ENCODE data around the gene TEX19. TPM values are rescaled to one million over a fixed set of nuclear protein-coding genes. Genes with fewer than 3 reads are reported as not detected.

The TEX19 gene
- total and polyA plus RNA-seq, 2 of the 4 experiments (the other 2 are of a cell fraction), result under 0.01 to 0.03 TPM

GRCh38 chr17:82348434-82348833 lies 10.6 kb upstream of the TEX19 start:
- in situ Hi-C loops (cut with MboI; ENCODE audit: low sequenced_read_pairs), result no loop called here
- no peak for DNase-seq
- no peaks in the 10 kb centered on the region; the same call in 1 of the 2 replicates for H3K4me1 ChIP-seq (ENCODE audit: control insufficient read depth, insufficient read depth, low read length)

More at GRCh38 chr17:82348434-82348833, 10.6 kb upstream of the TEX19 start:
- Histone ChIP-seq H3K27ac (ENCODE audit: insufficient read depth, low read length) (no peak overlapping the region), H2BK5ac (ENCODE audit: low read depth, low read length, poor library complexity, severe bottlenecking) (no peak overlapping the region), H4K5ac (ENCODE audit: low read depth, low read length) (no peak overlapping the region), H2BK15ac (ENCODE audit: low read depth, low read length) (no peak overlapping the region), H3K27me3 (ENCODE audit: control insufficient read depth, insufficient read depth, low read length) (peaks cover 18% of the 10 kb centered on the region), H4K8ac (ENCODE audit: low read depth in 2 of 2, low read length in 2 of 2) (no peak overlapping the region), H4K91ac (ENCODE audit: insufficient read depth, low read depth, low read length) (no peak overlapping the region), H3K9me3 (ENCODE audit: control insufficient read depth, insufficient read depth, low read length) (no peaks in the 10 kb centered on the region), H2BK120ac (ENCODE audit: low read depth, low read length) (no peak overlapping the region), H4K20me1 (ENCODE audit: insufficient read depth, low read length) (peaks cover 7% of the 10 kb centered on the region; the same call in 1 of the 2 replicates), H2AFZ (replicated peaks; ENCODE audit: low read length, poor library complexity) (no peak overlapping the region), H3K4me2 (ENCODE audit: low read depth, low read length) (no peak overlapping the region), H3K9ac (ENCODE audit: low read depth, low read length) (no peak overlapping the region), H3K4me3 (ENCODE audit: insufficient read depth, low read depth, low read length) (no peak overlapping the region), H3K79me1 (ENCODE audit: low read depth in 1 of 2, low read length in 2 of 2) (no peaks in the 10 kb centered on the region), H2BK20ac (ENCODE audit: low read depth, low read length) (no peak overlapping the region), H3K18ac (ENCODE audit: low read depth, low read length) (no peak overlapping the region), H2AK9ac (replicated peaks; ENCODE audit: low read depth, low read length, poor library complexity) (no peak overlapping the region), H3K14ac (replicated peaks; ENCODE audit: low read depth, low read length) (no peak overlapping the region), H2AK5ac (ENCODE audit: low read depth, low read length) (no peak overlapping the region), H3K4ac (ENCODE audit: low read depth, low read length) (no peak overlapping the region), H3K56ac (ENCODE audit: extremely low read depth, insufficient read depth, low read length) (no peak overlapping the region), H3K9me1 (ENCODE audit: insufficient read depth, low read length) (no peaks in the 10 kb centered on the region), H3K23ac (ENCODE audit: low read depth, low read length) (no peak overlapping the region), H3K36me3 (ENCODE audit: control insufficient read depth, insufficient read depth, low read length) (no peaks in the 10 kb centered on the region)
- ATAC-seq (ENCODE audit: low read depth), result no peak
- ChIA-PET POLR2A (ENCODE audit: unreplicated experiment) (no interaction called here), CTCF (interaction anchor here (0.7 kb wide), 1 partner anchor 148 kb away, joined by 5 read pairs; no protein-coding TSS in a partner anchor)
- intact Hi-C loops (cut with micrococcal nuclease), result no loop called here
- WGBS, 2 experiments (ENCODE audit: extremely low coverage in 2 of 2, insufficient read length in 1 of 2), result 36% methylated on average over 4 of the region's 9 CpGs; no CpG with 5 or more reads in 1 of the 2 experiments
- TF ChIP-seq CEBPB (IDR thresholded peaks at IDR 0.05; ENCODE audit: low read depth, low read length) (no peak), NFE2L2 (IDR thresholded peaks at IDR 0.05; ENCODE audit: low read depth, low read length) (no peak), RCOR1 (IDR thresholded peaks at IDR 0.05; ENCODE audit: insufficient replicate concordance, low read length) (no peak), FOS (IDR thresholded peaks at IDR 0.05; ENCODE audit: low read depth, low read length) (no peak), SMC3 (IDR thresholded peaks at IDR 0.05; ENCODE audit: low read depth, low read length) (no peak)
- dilution Hi-C loops (cut with HindIII; ENCODE audit: low sequenced_read_pairs, unreplicated experiment), result no loop called here
- no TSS peak for BruUV-seq (replicated peaks)

Measured in IMR-90 (cell line).